ENCODE results near the gene DBN1.

DNA sequence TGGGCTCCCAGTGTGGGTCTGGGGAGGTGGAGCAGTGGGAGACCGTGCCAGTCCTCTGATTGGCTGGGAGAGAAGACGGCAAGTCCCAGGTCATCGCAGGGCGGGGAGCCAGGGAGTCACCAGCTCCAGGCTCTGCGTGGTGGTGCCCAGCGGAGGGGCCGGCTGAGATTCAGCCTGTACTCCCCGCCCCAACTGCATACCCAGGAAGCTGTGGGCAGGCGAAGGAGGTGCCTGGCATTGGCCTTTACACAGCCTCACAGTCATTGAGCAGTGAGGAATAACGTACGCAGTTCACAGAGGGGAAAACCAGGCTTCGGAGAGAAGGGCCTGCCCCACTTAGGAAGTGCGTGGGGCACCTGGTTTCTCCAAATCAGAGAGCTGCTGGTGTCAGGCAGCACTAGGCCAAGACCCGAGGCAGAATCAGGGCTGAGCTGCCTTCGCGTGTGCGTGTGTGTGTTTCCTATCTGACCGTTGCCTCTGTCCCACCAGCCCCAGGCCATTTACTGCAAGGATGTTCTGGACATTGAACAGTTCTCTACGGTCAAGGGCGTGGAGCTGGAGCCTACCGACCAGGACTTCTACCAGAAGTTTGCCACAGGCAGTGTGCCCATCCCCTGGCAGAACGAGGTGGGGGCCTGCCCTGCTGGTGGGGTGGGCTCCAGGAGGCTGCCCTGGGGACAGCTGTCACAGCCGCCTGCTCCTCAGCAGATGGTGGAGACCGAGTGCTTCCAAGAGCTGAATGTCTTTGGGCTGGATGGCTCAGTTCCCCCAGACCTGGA lies 33.0 kb downstream of the DBN1 start:
- TF ChIP-seq, protein P1, sequence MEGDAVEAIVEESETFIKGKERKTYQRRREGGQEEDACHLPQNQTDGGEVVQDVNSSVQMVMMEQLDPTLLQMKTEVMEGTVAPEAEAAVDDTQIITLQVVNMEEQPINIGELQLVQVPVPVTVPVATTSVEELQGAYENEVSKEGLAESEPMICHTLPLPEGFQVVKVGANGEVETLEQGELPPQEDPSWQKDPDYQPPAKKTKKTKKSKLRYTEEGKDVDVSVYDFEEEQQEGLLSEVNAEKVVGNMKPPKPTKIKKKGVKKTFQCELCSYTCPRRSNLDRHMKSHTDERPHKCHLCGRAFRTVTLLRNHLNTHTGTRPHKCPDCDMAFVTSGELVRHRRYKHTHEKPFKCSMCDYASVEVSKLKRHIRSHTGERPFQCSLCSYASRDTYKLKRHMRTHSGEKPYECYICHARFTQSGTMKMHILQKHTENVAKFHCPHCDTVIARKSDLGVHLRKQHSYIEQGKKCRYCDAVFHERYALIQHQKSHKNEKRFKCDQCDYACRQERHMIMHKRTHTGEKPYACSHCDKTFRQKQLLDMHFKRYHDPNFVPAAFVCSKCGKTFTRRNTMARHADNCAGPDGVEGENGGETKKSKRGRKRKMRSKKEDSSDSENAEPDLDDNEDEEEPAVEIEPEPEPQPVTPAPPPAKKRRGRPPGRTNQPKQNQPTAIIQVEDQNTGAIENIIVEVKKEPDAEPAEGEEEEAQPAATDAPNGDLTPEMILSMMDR (conservative IDR thresholded peaks at IDR 0.05; ENCODE audit: low read depth, low read length): no peak
- no peak for TF ChIP-seq EZH2 (IDR thresholded peaks at IDR 0.05; ENCODE audit: low read length, unreplicated experiment)

Data from PC-3 (cell line).